Right atrium auricular region (tissue), 2 donors: ENCODE measurements around the gene TTC9C. TPM values are rescaled to one million over a fixed set of nuclear protein-coding genes. Genes with fewer than 3 reads are reported as not detected.

ENCODE experiments used
- DNase-seq: peaks from one replicate; pipeline ENCODE4 v3.0.0-alpha.2; 2019; ENCODE audit warnings: low spot score
- H3K27ac ChIP-seq, 2 donors: fragments of 200-600 bp; sonication (generic); 1 replicate in 1 of 2; 2 replicates in 1 of 2; pipeline ENCODE4 v1.5.1; 2016 to 2019
- H3K27me3 ChIP-seq, 2 donors: fragments of 200-600 bp; sonication (generic); one replicate each; pipeline versions ENCODE4 v1.5.1 to v1.6.0; 2017 to 2019
- H3K36me3 ChIP-seq: fragments of 200-600 bp; sonication (generic); one replicate; pipeline ENCODE4 v1.5.1; 2016
- H3K4me1 ChIP-seq, 2 donors: fragments of 200-600 bp; sonication (generic); one replicate each; pipeline versions ENCODE4 v1.5.1 to v1.6.0; 2017 to 2019
- H3K4me3 ChIP-seq, 2 donors: fragments of 200-600 bp; sonication (generic); 1 replicate in 1 of 2; 2 replicates in 1 of 2; pipeline ENCODE4 v1.5.1; 2017 to 2019; ENCODE audit warnings: mild to moderate bottlenecking in 1 of 2, moderate library complexity in 1 of 2
- H3K9me3 ChIP-seq, 2 donors: fragments of 200-600 bp; sonication (generic); one replicate each; pipeline ENCODE4 v1.5.1; 2019
- total RNA-seq, 2 donors: library from RNA; depleted of rRNA; stranded (reverse); fragments of >200 nt; gene quantifications; one replicate each; pipeline ENCODE4 v1.1.0, GENCODE V29; 2016
- TF ChIP-seq, protein P1 (sequence below), 2 donors: fragments of 200-600 bp; sonication (generic); IDR thresholded peaks; one replicate each; pipeline ENCODE4 v1.5.1; 2019; ENCODE audit warnings: antibody characterized with exemption in 2 of 2

The TTC9C gene
- total RNA-seq, 2 donors from 2014 or later: 9.6 to 11.4 TPM

DNA sequence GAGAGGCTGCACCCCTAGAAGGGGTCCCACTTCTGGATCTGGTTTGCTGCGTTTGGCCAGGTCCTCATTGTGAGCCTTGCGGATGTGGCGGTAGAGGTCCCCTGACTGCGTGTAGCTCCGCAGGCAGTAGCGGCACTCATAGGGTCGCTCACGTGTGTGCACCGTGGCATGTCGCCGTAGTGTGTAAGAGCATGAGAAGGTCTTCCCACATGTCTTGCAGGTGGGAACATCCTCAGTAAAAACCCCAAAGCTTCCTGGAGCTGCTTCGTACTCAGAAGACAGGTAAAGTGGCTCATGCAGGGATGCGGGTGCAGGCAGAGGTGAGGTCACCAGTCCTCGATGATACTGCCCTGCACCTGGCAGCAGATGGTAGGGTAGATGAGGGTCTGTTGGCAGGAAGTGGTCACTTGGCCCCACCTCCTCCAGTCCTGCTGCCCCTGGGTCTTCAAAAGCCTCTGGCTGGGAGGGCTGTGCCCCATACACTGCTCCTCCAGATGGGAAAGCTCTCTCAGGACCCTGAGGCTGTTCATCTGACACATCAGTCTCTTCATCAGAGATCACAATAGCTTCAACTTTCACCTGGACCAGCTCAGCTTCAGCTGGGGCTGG, 24.0 kb downstream of the TTC9C start:
- no peak overlapping the region for H3K27ac ChIP-seq
- H3K27me3 ChIP-seq: no peaks in the 10 kb centered on the region
- no peak overlapping the region for H3K4me3 ChIP-seq
- H3K36me3 ChIP-seq: peaks cover 5% of the 10 kb centered on the region
- H3K9me3 ChIP-seq: no peaks in the 10 kb centered on the region
- H3K4me1 ChIP-seq: peaks cover 0 to 27% of the 10 kb centered on the region in 2 donors
- DNase-seq: no peak
- TF ChIP-seq, protein P1, sequence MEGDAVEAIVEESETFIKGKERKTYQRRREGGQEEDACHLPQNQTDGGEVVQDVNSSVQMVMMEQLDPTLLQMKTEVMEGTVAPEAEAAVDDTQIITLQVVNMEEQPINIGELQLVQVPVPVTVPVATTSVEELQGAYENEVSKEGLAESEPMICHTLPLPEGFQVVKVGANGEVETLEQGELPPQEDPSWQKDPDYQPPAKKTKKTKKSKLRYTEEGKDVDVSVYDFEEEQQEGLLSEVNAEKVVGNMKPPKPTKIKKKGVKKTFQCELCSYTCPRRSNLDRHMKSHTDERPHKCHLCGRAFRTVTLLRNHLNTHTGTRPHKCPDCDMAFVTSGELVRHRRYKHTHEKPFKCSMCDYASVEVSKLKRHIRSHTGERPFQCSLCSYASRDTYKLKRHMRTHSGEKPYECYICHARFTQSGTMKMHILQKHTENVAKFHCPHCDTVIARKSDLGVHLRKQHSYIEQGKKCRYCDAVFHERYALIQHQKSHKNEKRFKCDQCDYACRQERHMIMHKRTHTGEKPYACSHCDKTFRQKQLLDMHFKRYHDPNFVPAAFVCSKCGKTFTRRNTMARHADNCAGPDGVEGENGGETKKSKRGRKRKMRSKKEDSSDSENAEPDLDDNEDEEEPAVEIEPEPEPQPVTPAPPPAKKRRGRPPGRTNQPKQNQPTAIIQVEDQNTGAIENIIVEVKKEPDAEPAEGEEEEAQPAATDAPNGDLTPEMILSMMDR (IDR thresholded peaks at IDR 0.05): no peak

DNA sequence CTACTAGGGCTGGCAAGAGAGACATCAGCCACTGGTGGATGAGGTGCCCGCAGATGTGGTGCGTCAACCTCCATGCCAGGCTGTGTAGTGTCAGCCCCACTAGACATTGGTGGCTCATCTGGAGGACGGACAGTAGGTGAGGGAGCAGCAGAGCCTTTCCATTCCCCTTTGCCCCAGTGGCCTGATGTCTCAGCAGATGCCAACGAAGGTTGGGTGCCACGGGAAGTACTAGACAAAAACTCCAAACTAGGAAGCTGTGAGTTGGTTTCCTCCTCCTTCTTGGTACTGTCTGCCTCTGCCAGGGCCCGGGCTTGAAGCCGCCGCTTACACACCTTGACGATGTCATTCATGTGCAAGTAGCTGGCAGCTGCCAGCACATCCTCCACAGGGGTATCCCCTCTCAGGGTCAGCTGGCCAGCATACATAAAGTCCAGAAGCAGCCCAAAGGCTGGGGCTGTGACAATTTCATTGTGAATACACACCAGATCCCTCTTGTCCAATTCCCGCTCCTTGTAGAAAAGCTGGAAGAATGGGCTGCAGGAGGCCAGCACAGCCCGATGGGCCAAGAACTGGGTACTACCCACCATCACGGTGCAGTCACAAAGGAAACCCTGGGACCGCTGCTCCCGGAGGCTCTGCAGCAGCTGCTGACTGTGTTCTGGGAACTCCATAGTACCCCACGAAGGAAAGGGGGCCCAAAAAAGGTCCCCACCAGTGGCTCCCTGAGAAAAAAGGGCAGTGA, 24.9 kb downstream of the TTC9C start:
- no peak for DNase-seq
- Histone ChIP-seq H3K27ac (peak overlapping the region; percentile 89 to 94), H3K4me3 (peak overlapping the region; percentile 64 to 68), H3K9me3 (no peaks in the 10 kb centered on the region), H3K36me3 (peaks cover 5% of the 10 kb centered on the region), H3K27me3 (no peaks in the 10 kb centered on the region), H3K4me1 (peaks cover 0 to 27% of the 10 kb centered on the region in 2 donors)
- TF ChIP-seq, protein P1 (IDR thresholded peaks at IDR 0.05): no peak

DNA sequence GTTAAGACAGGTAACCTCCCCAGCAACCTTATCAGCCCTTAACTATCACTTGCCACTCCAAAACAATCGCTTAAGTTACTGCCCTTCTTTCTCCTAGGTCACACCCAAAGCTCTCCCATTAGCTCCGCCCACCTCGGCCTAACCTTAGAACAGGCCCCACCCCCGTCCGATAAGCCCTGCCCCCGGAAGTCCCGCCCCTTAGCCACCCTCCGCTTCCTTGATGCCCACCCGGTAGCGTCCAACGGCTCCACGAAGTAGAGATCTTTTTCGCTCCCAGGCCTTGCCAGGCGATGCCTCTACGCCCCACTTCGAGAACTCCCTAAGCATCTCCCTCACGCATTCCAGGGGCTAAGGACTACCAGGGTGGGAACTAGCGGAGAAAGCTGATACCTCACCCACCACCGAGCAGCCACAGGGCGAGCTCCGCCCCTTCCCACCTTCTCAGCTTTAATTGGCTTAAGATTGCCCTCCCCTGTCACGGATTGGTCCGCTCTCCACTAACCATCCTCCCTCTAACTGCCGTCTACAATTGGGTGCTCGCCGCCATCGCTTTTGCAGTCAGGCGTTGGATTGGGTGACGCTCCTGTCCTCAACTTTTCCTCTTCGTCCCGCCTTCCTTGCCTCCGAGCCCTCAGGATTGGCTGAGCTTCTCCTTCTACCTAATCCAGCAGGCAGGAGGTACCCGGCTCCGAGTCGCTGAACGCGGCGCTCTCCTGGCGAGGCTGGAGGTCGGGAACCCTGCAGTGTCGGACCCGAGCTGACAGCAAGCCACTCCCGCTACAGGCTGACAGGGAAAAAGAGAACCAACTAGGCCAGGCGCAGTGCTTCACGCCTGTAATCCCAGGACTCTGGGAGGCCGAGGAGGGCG, 25.7 kb downstream of the TTC9C start, which contains the start of gene ZBTB3:
TSS of gene ZBTB3 (minus strand) at position 425 of the 868 bp plus-strand sequence. CDS start 496 bp downstream, outside the sequence.
- H3K27me3 ChIP-seq: no peaks in the 10 kb centered on the region
- peaks cover 5% of the 10 kb centered on the region for H3K36me3 ChIP-seq
- DNase-seq: peak; percentile 99
- H3K4me1 ChIP-seq: peaks cover 0 to 27% of the 10 kb centered on the region in 2 donors
- H3K27ac ChIP-seq: peak within 1 kb of the TSS; percentile 89 to 94
- TF ChIP-seq, protein P1 (IDR thresholded peaks at IDR 0.05): no peak
- no peaks in the 10 kb centered on the region for H3K9me3 ChIP-seq
- peak within 1 kb of the TSS; percentile 64 to 68 for H3K4me3 ChIP-seq

DNA sequence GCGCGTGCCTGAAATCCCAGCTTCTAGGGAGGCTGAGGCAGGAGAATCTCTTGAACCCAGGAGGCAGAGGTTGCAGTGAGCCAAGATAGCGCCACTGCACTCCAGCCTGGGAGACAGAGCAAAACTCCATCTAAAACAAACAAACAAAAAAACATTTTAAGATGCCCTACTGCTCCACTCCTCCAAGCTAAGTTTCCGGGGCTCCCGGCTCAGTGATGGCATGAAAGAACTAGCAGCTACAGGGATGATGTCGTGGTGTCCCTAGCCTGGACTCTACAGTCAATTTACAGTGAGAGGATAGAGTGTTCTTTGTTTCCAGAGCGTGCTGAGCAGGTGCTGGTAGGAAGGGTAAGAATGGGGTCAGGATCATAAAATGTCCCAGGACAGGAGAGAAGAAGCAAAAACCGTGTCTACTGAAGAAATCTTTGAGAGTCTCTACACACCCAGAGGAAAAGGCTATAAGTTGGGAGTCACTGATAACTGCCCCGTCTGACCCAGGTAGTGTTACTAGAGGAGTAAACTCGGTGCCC, 26.9 kb downstream of the TTC9C start:
- TF ChIP-seq, protein P1 (IDR thresholded peaks at IDR 0.05): no peak
- no peaks in the 10 kb centered on the region for H3K27me3 ChIP-seq
- no peak for DNase-seq
- H3K9me3 ChIP-seq: no peaks in the 10 kb centered on the region
- peaks cover 0 to 27% of the 10 kb centered on the region in 2 donors for H3K4me1 ChIP-seq
- no peak overlapping the region for H3K27ac ChIP-seq
- peaks cover 5% of the 10 kb centered on the region for H3K36me3 ChIP-seq
- H3K4me3 ChIP-seq: no peak overlapping the region
